CD14-positive monocyte (primary cell): ENCODE data around the gene RBM19. TPM values are rescaled to one million over a fixed set of nuclear protein-coding genes. Genes with fewer than 3 reads are reported as not detected.

ENCODE experiments used
- DNase-seq, 3 donors: peaks; one replicate each; pipeline ENCODE4 v3.0.0-alpha.2; 2011 to 2022
- H2AFZ ChIP-seq: 2 replicates; pipeline ENCODE4 v1.6.0; 2012; ENCODE audit warnings: mild to moderate bottlenecking, low read depth, low read length, inconsistent platforms; ENCODE audit not compliant: insufficient read depth, poor library complexity, severe bottlenecking
- H3K27ac ChIP-seq, 2 donors: 1 replicate in 1 of 2; 2 replicates in 1 of 2; pipeline ENCODE4 v1.5.1; 2012 to 2013; ENCODE audit warnings: low read length in 2 of 2, control low read depth in 1 of 2, inconsistent platforms in 1 of 2, low read depth in 1 of 2, mild to moderate bottlenecking in 1 of 2
- H3K27me3 ChIP-seq, 2 donors: one replicate each; pipeline versions ENCODE4 v1.6.0 to v1.6.1; 2011 to 2013; ENCODE audit warnings: low read length in 2 of 2; ENCODE audit not compliant: control insufficient read depth in 2 of 2, insufficient read depth in 2 of 2
- H3K36me3 ChIP-seq, 2 donors: replicated peaks in 1 of 2; 1 replicate in 1 of 2; 2 replicates in 1 of 2; pipeline versions ENCODE4 v1.5.1 to v1.6.1; 2012 to 2013; ENCODE audit warnings: low read length in 2 of 2, control low read depth in 1 of 2, inconsistent platforms in 1 of 2, mild to moderate bottlenecking in 1 of 2; ENCODE audit not compliant: insufficient read depth in 2 of 2, control insufficient read depth in 1 of 2
- H3K4me1 ChIP-seq, 2 donors: 1 replicate in 1 of 2; 2 replicates in 1 of 2; pipeline versions ENCODE4 v1.5.1 to v1.6.1; 2012 to 2013; ENCODE audit warnings: low read length in 2 of 2, control low read depth in 1 of 2, inconsistent platforms in 1 of 2, mild to moderate bottlenecking in 1 of 2, moderate library complexity in 1 of 2; ENCODE audit not compliant: insufficient read depth in 2 of 2, control insufficient read depth in 1 of 2
- H3K4me2 ChIP-seq: replicated peaks from 2 replicates; pipeline ENCODE3; 2012; ENCODE audit warnings: low read length, moderate library complexity, mild to moderate bottlenecking; ENCODE audit not compliant: poor library complexity, severe bottlenecking; ENCODE audit errors: extremely low read depth
- H3K4me3 ChIP-seq, 3 experiments: fragments of 200-600 bp in 1 of 3; sonication (generic) in 1 of 3; replicated peaks in 1 of 3; 1 replicate in 2 of 3; 2 replicates in 1 of 3; pipeline ENCODE4 v1.5.1; 2011 to 2013; ENCODE audit warnings: low read length in 3 of 3, mild to moderate bottlenecking in 3 of 3, control low read depth in 2 of 3, low read depth in 2 of 3, inconsistent platforms in 1 of 3, moderate library complexity in 1 of 3
- H3K79me2 ChIP-seq: 2 replicates; pipeline ENCODE4 v1.6.0; 2012; ENCODE audit warnings: mild to moderate bottlenecking, control low read depth, inconsistent platforms, low read length, moderate library complexity; ENCODE audit not compliant: insufficient read depth
- H3K9ac ChIP-seq: 2 replicates; pipeline ENCODE4 v1.6.0; 2017; ENCODE audit warnings: low read length, mild to moderate bottlenecking; ENCODE audit not compliant: insufficient read depth, poor library complexity, severe bottlenecking
- H3K9me3 ChIP-seq, 2 donors: replicated peaks in 1 of 2; 1 replicate in 1 of 2; 2 replicates in 1 of 2; pipeline versions ENCODE4 v1.5.1 to v1.6.1; 2012 to 2013; ENCODE audit warnings: low read length in 2 of 2, control low read depth in 1 of 2; ENCODE audit not compliant: control insufficient read depth in 1 of 2, insufficient read depth in 1 of 2
- H4K20me1 ChIP-seq: 2 replicates; pipeline ENCODE4 v1.6.0; 2012; ENCODE audit warnings: mild to moderate bottlenecking, low read length, control low read depth, moderate library complexity; ENCODE audit not compliant: insufficient read depth
- H3K27ac Mint-ChIP-seq, 7 donors: one replicate each; pipeline ENCODE4 v1.8.0; 2020; ENCODE audit warnings: mild to moderate bottlenecking in 7 of 7, mixed read lengths in 7 of 7, moderate library complexity in 6 of 7, inconsistent platforms in 2 of 7
- H3K27me3 Mint-ChIP-seq, 3 donors: one replicate each; pipeline ENCODE4 v1.8.0; 2021 to 2022; ENCODE audit warnings: low read depth in 3 of 3, mild to moderate bottlenecking in 3 of 3, mixed read lengths in 3 of 3, moderate library complexity in 3 of 3, inconsistent platforms in 1 of 3
- H3K36me3 Mint-ChIP-seq, 2 donors: one replicate each; pipeline ENCODE4 v1.8.0; 2020; ENCODE audit warnings: mixed read lengths in 2 of 2, inconsistent platforms in 1 of 2, mild to moderate bottlenecking in 1 of 2
- H3K4me1 Mint-ChIP-seq: one replicate; pipeline ENCODE4 v1.8.0; 2020; ENCODE audit warnings: mild to moderate bottlenecking, mixed read lengths
- H3K4me3 Mint-ChIP-seq, 2 donors: one replicate each; pipeline ENCODE4 v1.8.0; 2020; ENCODE audit warnings: mild to moderate bottlenecking in 2 of 2, mixed read lengths in 2 of 2, moderate library complexity in 1 of 2
- H3K9me3 Mint-ChIP-seq, 7 donors: one replicate each; pipeline ENCODE4 v1.8.0; 2020 to 2022; ENCODE audit warnings: mixed read lengths in 7 of 7, mild to moderate bottlenecking in 6 of 7, moderate library complexity in 6 of 7, inconsistent platforms in 2 of 7
- WGBS: methylation state at CpG from one replicate; pipeline ENCODE4 v1.1.5; 2013; ENCODE audit warnings: missing lambda C conversion rate; ENCODE audit not compliant: insufficient coverage; 5-methylcytosine and 5-hydroxymethylcytosine counted together
- intact Hi-C, 2 donors: fragments of 100-400 bp; cut with micrococcal nuclease; formaldehyde crosslinking; loops; one replicate each; pipeline versions ENCODE4 v1.15.0 to v1.15.1; 2023
- polyA plus RNA-seq, 3 donors: library from polyadenylated mRNA; depleted of rRNA in 1 of 3; unstranded in 2 of 3; stranded (reverse) in 1 of 3; fragments of 300-500 nt in 2 of 3; fragments of >200 nt in 1 of 3; fragmentation: Illumina TruSeq in 2 of 3; gene quantifications; 1 replicate in 2 of 3; 2 replicates in 1 of 3; pipeline ENCODE4 v1.2.3, GENCODE V29; 2012 to 2021
- TF ChIP-seq, protein P1 (sequence below): fragments of 200-600 bp; IDR thresholded peaks from one replicate; pipeline ENCODE4 v1.8.0; 2022; ENCODE audit warnings: antibody characterized with exemption, mild to moderate bottlenecking

RBM19 gene
- polyA plus RNA-seq, 3 donors, result 2.1 to 30.4 (median 2.2) TPM

DNA sequence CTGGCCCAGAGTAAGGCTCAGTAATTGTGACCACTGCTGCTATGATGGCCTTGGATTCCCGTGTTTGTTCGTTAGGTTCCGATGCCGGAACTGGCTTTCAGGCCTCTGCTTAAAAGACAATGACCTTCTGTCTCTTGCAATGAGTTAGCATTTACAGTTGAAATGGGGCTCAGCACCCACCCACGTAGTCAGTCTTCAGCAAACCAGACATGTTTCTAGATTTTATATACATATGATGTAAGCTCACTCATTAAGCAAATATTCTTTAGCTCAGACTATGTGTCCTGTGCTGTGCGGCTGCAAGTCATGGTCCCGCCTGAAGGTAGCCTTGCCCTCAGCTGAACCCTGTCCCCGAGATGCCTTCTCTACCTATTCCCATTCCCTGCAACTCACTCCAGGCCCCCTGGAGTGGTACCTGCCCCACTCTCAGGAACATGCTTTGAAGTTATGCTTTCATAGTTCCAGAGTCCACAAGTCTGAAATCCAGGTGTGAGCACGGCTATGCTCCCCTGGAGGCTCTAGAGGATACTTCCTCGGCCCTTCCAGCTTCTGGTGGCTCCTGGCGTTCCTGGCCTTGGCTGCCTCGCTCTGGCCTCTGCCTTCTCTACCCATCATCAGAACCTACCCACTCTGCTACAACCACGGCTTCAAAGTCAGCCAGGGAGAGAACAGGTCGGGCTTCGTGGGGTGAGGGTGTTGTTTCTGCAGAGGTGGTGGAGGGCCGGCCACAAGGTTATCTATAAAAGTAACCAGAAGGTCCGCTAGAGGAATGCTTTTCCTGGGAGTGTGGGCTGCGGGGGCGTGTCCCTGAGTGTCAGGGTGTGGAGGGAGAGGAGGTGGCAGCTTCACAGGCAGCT, 157.8 kb downstream of the RBM19 start:
- Histone ChIP-seq H3K4me3 (no peak overlapping the region), H2AFZ (no peak overlapping the region), H3K36me3 (no peaks in the 10 kb centered on the region), H3K9me3 (no peaks in the 10 kb centered on the region), H3K27ac (no peak overlapping the region), H4K20me1 (no peaks in the 10 kb centered on the region), H3K79me2 (no peaks in the 10 kb centered on the region), H3K27me3 (no peaks in the 10 kb centered on the region), H3K4me2 (no peak overlapping the region), H3K9ac (no peak overlapping the region), H3K4me1 (no peaks in the 10 kb centered on the region)
- TF ChIP-seq, protein P1, sequence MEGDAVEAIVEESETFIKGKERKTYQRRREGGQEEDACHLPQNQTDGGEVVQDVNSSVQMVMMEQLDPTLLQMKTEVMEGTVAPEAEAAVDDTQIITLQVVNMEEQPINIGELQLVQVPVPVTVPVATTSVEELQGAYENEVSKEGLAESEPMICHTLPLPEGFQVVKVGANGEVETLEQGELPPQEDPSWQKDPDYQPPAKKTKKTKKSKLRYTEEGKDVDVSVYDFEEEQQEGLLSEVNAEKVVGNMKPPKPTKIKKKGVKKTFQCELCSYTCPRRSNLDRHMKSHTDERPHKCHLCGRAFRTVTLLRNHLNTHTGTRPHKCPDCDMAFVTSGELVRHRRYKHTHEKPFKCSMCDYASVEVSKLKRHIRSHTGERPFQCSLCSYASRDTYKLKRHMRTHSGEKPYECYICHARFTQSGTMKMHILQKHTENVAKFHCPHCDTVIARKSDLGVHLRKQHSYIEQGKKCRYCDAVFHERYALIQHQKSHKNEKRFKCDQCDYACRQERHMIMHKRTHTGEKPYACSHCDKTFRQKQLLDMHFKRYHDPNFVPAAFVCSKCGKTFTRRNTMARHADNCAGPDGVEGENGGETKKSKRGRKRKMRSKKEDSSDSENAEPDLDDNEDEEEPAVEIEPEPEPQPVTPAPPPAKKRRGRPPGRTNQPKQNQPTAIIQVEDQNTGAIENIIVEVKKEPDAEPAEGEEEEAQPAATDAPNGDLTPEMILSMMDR, result no peak
- DNase-seq, result no peak
- Mint-ChIP-seq H3K27me3 (peaks cover 0 to 3% (median 1%) of the 10 kb centered on the region in 3 donors), H3K27ac (no peak overlapping the region), H3K4me1 (no peaks in the 10 kb centered on the region), H3K9me3 (peaks cover 3 to 26% (median 14%) of the 10 kb centered on the region in 7 donors), H3K4me3 (no peak overlapping the region), H3K36me3 (peaks cover 4 to 8% of the 10 kb centered on the region in 2 donors)
- WGBS, result 95% methylated on average over 13 of the region's 19 CpGs
- intact Hi-C loops, result no loop called here

DNA sequence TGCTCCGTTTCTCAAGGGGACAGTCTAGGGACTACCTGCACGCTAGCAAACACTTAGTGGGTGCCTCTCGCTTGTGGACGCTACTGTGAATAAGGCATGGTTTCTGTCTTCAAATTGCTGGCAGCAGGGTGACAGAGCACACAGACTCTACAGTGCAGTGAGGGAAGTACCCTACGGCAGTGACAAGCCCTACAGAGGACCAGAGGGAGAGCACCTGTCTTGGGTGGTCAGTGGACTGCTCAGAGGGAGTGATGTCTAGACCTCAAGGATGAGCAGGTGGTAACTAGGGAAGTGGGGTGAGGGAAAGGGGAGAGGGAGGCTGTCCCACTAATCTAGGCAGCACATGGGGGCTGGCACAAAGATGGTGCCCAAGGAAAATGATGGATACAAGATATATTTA, 160.5 kb downstream of the RBM19 start:
- Histone ChIP-seq H3K36me3 (no peaks in the 10 kb centered on the region), H3K79me2 (no peaks in the 10 kb centered on the region), H3K9ac (no peak overlapping the region), H3K9me3 (no peaks in the 10 kb centered on the region), H4K20me1 (no peaks in the 10 kb centered on the region), H2AFZ (no peak overlapping the region), H3K27me3 (no peaks in the 10 kb centered on the region), H3K4me1 (no peaks in the 10 kb centered on the region), H3K4me2 (no peak overlapping the region), H3K4me3 (no peak overlapping the region), H3K27ac (no peak overlapping the region)
- intact Hi-C loops, result no loop called here
- Mint-ChIP-seq H3K27ac (no peak overlapping the region), H3K4me1 (no peaks in the 10 kb centered on the region), H3K36me3 (peaks cover 0 to 5% of the 10 kb centered on the region in 2 donors), H3K9me3 (peaks cover 0 to 17% (median 14%) of the 10 kb centered on the region in 7 donors), H3K27me3 (peaks cover 0 to 4% (median 1%) of the 10 kb centered on the region in 3 donors), H3K4me3 (no peak overlapping the region)
- TF ChIP-seq, protein P1, result no peak
- 97% methylated on average over 5 of the region's 5 CpGs for WGBS
- no peak for DNase-seq
